Central memory CD8-positive, alpha-beta T cell (primary cell): ENCODE results near the gene SPRR2B.
"Not testable (repeated sequence)": the region's sequence is repeated elsewhere in the genome, so short reads cannot be mapped to it uniquely, and the experiment has no call there.

Experiments used
- ATAC-seq: fragments of 150-1000 bp; cut with Tn5 transposase; replicated peaks from 2 replicates; pipeline ENCODE4 v1.10.0; 2022; ENCODE audit warnings: mild to moderate bottlenecking, moderate FRiP score, moderate number of reproducible peaks; ENCODE audit not compliant: poor library complexity, severe bottlenecking; ENCODE audit errors: extremely low read depth
- DNase-seq, 2 donors: peaks; one replicate each; pipeline ENCODE4 v3.0.0; 2021; ENCODE audit warnings: low spot score in 2 of 2
- H3K27ac Mint-ChIP-seq: one replicate; pipeline ENCODE4 v1.8.0; 2022; ENCODE audit warnings: low read depth, mild to moderate bottlenecking, moderate library complexity, mixed read lengths
- H3K27me3 Mint-ChIP-seq: one replicate; pipeline ENCODE4 v1.8.0; 2022; ENCODE audit warnings: mixed read lengths
- H3K36me3 Mint-ChIP-seq: one replicate; pipeline ENCODE4 v1.8.0; 2022; ENCODE audit warnings: mild to moderate bottlenecking, moderate library complexity, mixed read lengths; ENCODE audit not compliant: insufficient read depth
- H3K4me1 Mint-ChIP-seq: one replicate; pipeline ENCODE4 v1.8.0; 2022; ENCODE audit warnings: mixed read lengths
- H3K4me3 Mint-ChIP-seq: one replicate; pipeline ENCODE4 v1.8.0; 2022; ENCODE audit warnings: mild to moderate bottlenecking, moderate library complexity, mixed read lengths
- H3K9me3 Mint-ChIP-seq: one replicate; pipeline ENCODE4 v1.8.0; 2022; ENCODE audit warnings: mixed read lengths

SPRR2B gene

DNA sequence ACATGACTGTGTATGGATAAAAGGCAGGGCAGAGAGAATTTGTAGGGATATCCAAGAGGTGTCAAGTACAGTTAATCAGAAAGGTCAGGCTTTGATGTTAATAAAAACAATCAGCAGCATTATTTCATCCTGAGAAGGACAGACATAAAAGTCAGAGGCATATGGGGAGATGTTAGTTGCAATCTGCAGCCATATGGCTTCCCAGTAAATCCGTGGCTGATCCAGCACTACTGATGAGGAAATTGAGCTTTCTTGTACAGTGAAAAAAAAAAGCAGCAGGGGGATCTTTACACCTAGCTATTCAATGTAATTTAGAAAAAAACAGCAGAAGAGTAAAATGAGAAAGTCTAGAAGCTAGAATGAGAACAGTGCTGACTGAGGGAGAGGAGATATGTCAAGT, 42.6 kb downstream of the SPRR2B start:
- Mint-ChIP-seq H3K27me3 (peaks cover 38% of the 10 kb centered on the region), H3K4me1 (no peaks in the 10 kb centered on the region)

DNA sequence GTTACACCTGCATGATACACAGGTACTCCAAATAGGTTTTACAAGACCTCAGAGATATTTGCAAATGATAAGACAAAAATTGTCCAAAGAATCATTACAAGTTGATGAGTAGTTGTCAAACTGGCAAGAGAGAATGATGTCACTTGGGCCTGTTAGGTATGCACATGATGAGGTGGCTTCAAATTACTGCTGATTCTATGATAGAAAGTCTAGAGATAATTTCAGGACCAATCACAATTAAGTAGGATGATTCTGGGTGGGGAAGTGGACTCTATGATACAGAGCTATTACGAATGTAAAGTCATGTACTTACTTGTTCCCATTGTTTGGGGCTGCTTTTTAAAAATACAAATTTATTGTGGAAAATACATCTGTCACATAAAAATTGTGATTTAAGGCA, 45.6 kb downstream of the SPRR2B start:
- Mint-ChIP-seq H3K4me3 (no peak overlapping the region), H3K36me3 (no peaks in the 10 kb centered on the region), H3K4me1 (no peaks in the 10 kb centered on the region), H3K27me3 (peaks cover 53% of the 10 kb centered on the region), H3K9me3 (no peaks in the 10 kb centered on the region), H3K27ac (no peak overlapping the region)
- DNase-seq (no peak), ATAC-seq (no peak)

More for the DNA sequence above, 42.6 kb downstream of the SPRR2B start:
- H3K4me3 Mint-ChIP-seq, result no peak overlapping the region
- no peak overlapping the region for H3K27ac Mint-ChIP-seq
- DNase-seq (no peak), ATAC-seq (no peak)
- H3K9me3 Mint-ChIP-seq, result no peaks in the 10 kb centered on the region
- no peaks in the 10 kb centered on the region for H3K36me3 Mint-ChIP-seq

DNA sequence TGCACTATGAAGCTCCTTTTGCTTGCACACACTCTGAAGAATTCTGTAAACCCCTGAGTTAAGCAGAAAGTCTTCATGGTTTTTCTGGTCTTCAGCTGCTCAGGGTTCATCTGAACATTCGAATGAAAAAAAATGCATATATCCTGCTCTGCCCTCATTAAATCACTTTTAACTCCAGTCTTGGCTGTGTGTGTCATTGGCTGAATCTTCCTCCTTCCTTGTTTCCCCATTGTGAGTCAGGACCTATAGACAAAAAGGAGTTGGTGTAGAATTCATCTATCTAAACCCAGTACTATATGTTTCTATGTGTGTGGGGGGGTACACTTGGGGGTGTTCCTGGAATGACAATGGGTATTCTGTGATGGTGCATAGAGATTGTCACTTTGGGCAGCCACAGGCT, 47.0 kb downstream of the SPRR2B start:
- Mint-ChIP-seq H3K9me3 (no peaks in the 10 kb centered on the region), H3K4me3 (no peak overlapping the region)

DNA sequence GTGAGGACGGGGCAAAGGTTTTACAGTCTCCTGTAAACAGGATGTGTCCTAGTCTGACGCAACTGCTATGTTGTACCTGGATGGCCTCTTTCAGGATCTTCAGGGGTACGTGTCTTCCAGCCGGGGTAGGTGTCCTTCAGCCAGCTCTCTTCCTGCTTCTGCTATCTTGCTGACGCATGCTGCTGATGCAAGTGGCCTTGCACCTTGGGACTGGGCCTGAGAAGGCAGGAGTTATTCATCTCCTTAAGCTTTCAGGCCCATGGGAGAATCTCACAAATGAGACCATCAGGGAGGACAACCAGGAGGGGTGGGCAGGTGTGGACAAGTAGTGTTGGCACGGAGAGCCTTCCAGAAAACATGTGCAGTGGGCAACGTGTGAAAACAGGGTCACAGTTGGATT, 48.3 kb downstream of the SPRR2B start:
- H3K4me3 Mint-ChIP-seq, result no peak overlapping the region
- no peak for ATAC-seq
- peaks cover 57% of the 10 kb centered on the region for H3K27me3 Mint-ChIP-seq
- H3K27ac Mint-ChIP-seq, result no peak overlapping the region
- peaks cover 2% of the 10 kb centered on the region for H3K36me3 Mint-ChIP-seq
- no peaks in the 10 kb centered on the region for H3K4me1 Mint-ChIP-seq
- H3K9me3 Mint-ChIP-seq, result no peaks in the 10 kb centered on the region
- no peak for DNase-seq

More for the DNA sequence above, 47.0 kb downstream of the SPRR2B start:
- ATAC-seq (no peak), DNase-seq (no peak)
- peaks cover 2% of the 10 kb centered on the region for H3K36me3 Mint-ChIP-seq
- H3K27me3 Mint-ChIP-seq, result peaks cover 61% of the 10 kb centered on the region
- H3K27ac Mint-ChIP-seq, result no peak overlapping the region
- H3K4me1 Mint-ChIP-seq, result no peaks in the 10 kb centered on the region

DNA sequence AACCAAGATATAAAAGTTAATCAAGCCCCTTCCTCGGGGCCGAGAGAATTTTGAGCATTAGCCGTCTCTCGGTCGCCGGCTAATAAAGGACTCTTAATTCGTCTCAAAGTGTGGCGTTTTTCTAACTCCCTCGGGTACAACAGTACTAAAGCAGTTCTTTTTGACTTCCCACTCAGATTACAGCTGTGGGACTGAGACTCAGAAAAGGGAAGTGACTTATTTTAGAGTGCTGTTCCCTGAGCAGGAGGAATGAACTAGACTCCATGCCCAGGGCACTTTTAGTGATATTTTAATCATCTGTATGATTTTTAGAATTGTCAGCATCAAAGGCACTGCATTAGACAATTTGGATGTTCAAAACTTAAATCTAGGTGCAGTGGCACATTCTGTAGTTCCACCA, 49.1 kb downstream of the SPRR2B start:
- not testable (repeated sequence) for H3K27ac Mint-ChIP-seq, ATAC-seq
- H3K27me3 Mint-ChIP-seq, result peaks cover 59% of the 10 kb centered on the region

DNA sequence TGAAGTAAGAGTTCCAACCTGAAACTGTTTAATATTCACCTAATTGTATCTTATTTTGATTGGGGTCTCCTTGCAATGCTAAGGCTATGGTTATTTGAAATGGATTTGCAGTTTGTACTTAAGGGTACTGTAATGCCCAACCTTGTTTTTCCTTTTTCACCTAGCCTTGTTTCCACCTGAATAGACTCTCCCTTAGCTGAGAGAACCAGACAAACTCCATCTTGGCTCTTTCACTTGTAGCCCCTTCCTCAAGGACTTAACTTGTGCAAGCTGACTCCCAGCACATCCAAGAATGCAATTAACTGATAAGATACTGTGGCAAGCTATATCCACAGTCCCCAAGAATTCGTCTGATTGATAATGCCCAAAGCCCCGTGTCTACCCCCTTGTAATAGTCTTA, 49.6 kb downstream of the SPRR2B start:
- not testable (repeated sequence) for H3K27ac Mint-ChIP-seq, H3K4me1 Mint-ChIP-seq, H3K36me3 Mint-ChIP-seq, H3K4me3 Mint-ChIP-seq, ATAC-seq, H3K9me3 Mint-ChIP-seq, DNase-seq
- H3K27me3 Mint-ChIP-seq, result peaks cover 62% of the 10 kb centered on the region

More for the DNA sequence above, 49.1 kb downstream of the SPRR2B start:
- DNase-seq, H3K4me1 Mint-ChIP-seq, H3K36me3 Mint-ChIP-seq, H3K4me3 Mint-ChIP-seq, H3K9me3 Mint-ChIP-seq: not testable (repeated sequence)
